Fibroblast of mammary gland (primary cell): ENCODE data around the gene AQP7.
A peak's percentile ranks its signal among the peaks of the same experiment; 100 is the strongest.

Experiments used
- DNase-seq: peaks from one replicate; pipeline ENCODE4 v3.0.0-alpha.2; 2010; ENCODE audit warnings: low read depth
- H3K4me3 ChIP-seq: 2 replicates; pipeline ENCODE4 v1.5.1; 2011; ENCODE audit warnings: low read depth, mild to moderate bottlenecking, low read length, moderate library complexity; ENCODE audit not compliant: control insufficient read depth
- CTCF ChIP-seq: conservative IDR thresholded peaks from 2 replicates; pipeline ENCODE4 v1.5.1; 2011; ENCODE audit warnings: low read depth, low read length, inconsistent platforms; ENCODE audit not compliant: control insufficient read depth, insufficient read depth

The AQP7 gene

GRCh38 chr9:33434317-33435105 is 32.1 kb upstream of the AQP7 start:
- no peak for DNase-seq
- no peak overlapping the region for H3K4me3 ChIP-seq
- no peak for TF ChIP-seq CTCF

GRCh38 chr9:33433871-33434270 is 31.5 kb upstream of the AQP7 start:
- no peak overlapping the region for H3K4me3 ChIP-seq
- DNase-seq: no peak
- no peak for TF ChIP-seq CTCF

- TF ChIP-seq CTCF: no peak
Measured at GRCh38 chr9:33431420-33431819, 29.1 kb upstream of the AQP7 start.

GRCh38 chr9:33430942-33431341 is 28.6 kb upstream of the AQP7 start:
- no peak for TF ChIP-seq CTCF
- peak; percentile 52 for DNase-seq
- no peak overlapping the region for H3K4me3 ChIP-seq

More at GRCh38 chr9:33431420-33431819, 29.1 kb upstream of the AQP7 start:
- H3K4me3 ChIP-seq: no peak overlapping the region
- DNase-seq: no peak

- TF ChIP-seq CTCF: no peak
- H3K4me3 ChIP-seq: no peak overlapping the region
- DNase-seq: no peak
Measured at GRCh38 chr9:33429256-33429985, 27.1 kb upstream of the AQP7 start.

- no peak for DNase-seq
- no peak for TF ChIP-seq CTCF
- H3K4me3 ChIP-seq: no peak overlapping the region
Measured at GRCh38 chr9:33426843-33427293, 24.5 kb upstream of the AQP7 start.
